ENCODE data around the gene SUGP2.

DNA sequence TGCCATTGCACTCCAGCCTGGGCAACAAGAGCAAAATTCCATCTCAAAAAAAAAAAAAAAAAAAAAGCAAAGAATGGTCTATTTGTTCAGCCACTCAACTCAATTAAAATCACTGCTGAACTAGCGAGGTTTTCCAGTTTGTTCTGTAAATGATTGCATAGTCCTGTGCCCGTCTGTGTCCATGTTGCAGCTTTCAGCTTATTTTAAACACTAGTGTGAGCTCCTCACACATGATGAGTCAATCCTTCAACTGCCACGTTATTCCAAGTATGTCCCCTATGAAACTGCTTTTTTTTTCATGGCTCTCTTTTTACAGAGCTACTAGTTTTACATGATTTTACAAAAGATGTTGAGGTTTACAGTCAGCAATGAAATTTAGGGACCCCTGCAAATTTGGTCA lies 12.2 kb downstream of the SUGP2 start:
- TF ChIP-seq SRF (CRISPR knock-in tag; IDR thresholded peaks at IDR 0.05) (no peak), ZBTB34 (CRISPR knock-in tag; IDR thresholded peaks at IDR 0.05) (no peak), DNMT1 (IDR thresholded peaks at IDR 0.05) (no peak), POLR2A (conservative IDR thresholded peaks at IDR 0.05) (no peak), ERF (CRISPR knock-in tag; IDR thresholded peaks at IDR 0.05) (no peak), EGR1 (conservative IDR thresholded peaks at IDR 0.05) (no peak), SIRT6 (IDR thresholded peaks at IDR 0.05; ENCODE audit: low read depth, low read length) (no peak), ARID3B (CRISPR knock-in tag; IDR thresholded peaks at IDR 0.05; ENCODE audit: borderline replicate concordance) (no peak), POLR2AphosphoS5 (IDR thresholded peaks at IDR 0.05; ENCODE audit: control insufficient read depth, insufficient read depth, low read depth, low read length) (no peak), DPF2 (IDR thresholded peaks at IDR 0.05) (no peak), SMARCB1 (IDR thresholded peaks at IDR 0.05; ENCODE audit: insufficient read length, low read depth) (no peak)
- TF ChIP-seq, protein P1, sequence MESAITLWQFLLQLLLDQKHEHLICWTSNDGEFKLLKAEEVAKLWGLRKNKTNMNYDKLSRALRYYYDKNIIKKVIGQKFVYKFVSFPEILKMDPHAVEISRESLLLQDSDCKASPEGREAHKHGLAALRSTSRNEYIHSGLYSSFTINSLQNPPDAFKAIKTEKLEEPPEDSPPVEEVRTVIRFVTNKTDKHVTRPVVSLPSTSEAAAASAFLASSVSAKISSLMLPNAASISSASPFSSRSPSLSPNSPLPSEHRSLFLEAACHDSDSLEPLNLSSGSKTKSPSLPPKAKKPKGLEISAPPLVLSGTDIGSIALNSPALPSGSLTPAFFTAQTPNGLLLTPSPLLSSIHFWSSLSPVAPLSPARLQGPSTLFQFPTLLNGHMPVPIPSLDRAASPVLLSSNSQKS (CRISPR knock-in tag; IDR thresholded peaks at IDR 0.05) = no peak
- TF ChIP-seq, protein P2, sequence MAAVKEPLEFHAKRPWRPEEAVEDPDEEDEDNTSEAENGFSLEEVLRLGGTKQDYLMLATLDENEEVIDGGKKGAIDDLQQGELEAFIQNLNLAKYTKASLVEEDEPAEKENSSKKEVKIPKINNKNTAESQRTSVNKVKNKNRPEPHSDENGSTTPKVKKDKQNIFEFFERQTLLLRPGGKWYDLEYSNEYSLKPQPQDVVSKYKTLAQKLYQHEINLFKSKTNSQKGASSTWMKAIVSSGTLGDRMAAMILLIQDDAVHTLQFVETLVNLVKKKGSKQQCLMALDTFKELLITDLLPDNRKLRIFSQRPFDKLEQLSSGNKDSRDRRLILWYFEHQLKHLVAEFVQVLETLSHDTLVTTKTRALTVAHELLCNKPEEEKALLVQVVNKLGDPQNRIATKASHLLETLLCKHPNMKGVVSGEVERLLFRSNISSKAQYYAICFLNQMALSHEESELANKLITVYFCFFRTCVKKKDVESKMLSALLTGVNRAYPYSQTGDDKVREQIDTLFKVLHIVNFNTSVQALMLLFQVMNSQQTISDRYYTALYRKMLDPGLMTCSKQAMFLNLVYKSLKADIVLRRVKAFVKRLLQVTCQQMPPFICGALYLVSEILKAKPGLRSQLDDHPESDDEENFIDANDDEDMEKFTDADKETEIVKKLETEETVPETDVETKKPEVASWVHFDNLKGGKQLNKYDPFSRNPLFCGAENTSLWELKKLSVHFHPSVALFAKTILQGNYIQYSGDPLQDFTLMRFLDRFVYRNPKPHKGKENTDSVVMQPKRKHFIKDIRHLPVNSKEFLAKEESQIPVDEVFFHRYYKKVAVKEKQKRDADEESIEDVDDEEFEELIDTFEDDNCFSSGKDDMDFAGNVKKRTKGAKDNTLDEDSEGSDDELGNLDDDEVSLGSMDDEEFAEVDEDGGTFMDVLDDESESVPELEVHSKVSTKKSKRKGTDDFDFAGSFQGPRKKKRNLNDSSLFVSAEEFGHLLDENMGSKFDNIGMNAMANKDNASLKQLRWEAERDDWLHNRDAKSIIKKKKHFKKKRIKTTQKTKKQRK (IDR thresholded peaks at IDR 0.05; ENCODE audit: borderline replicate concordance, low read depth, low read length) = no peak

Data from K562 (cell line).